Liver (tissue), 9 donors: ENCODE measurements around the gene HTR5A. TPM values are rescaled to one million over a fixed set of nuclear protein-coding genes. Genes with fewer than 3 reads are reported as not detected.

Source experiments
- DNase-seq: peaks from one replicate; pipeline ENCODE4 v3.0.0-alpha.2; 2017; ENCODE audit warnings: low spot score
- H3K27ac ChIP-seq, 2 donors: one replicate each; pipeline ENCODE4 v1.7.0; 2013; ENCODE audit warnings: inconsistent platforms in 2 of 2, low read length in 2 of 2, control low read depth in 1 of 2, low read depth in 1 of 2, mild to moderate bottlenecking in 1 of 2
- H3K27me3 ChIP-seq, 4 donors: one replicate each; pipeline versions ENCODE4 v1.6.1 to v1.7.0; 2013; ENCODE audit warnings: low read length in 3 of 4, inconsistent platforms in 1 of 4, mild to moderate bottlenecking in 1 of 4, moderate library complexity in 1 of 4; ENCODE audit not compliant: control insufficient read depth in 4 of 4, insufficient read depth in 4 of 4
- H3K36me3 ChIP-seq, 4 donors: one replicate each; pipeline versions ENCODE4 v1.6.1 to v1.7.0; 2013; ENCODE audit warnings: low read length in 3 of 4, mild to moderate bottlenecking in 3 of 4, low read depth in 1 of 4, moderate library complexity in 1 of 4; ENCODE audit not compliant: control insufficient read depth in 4 of 4, insufficient read depth in 3 of 4
- H3K4me1 ChIP-seq, 4 donors: one replicate each; pipeline versions ENCODE4 v1.6.1 to v1.7.0; 2013; ENCODE audit warnings: low read length in 3 of 4, mild to moderate bottlenecking in 3 of 4, moderate library complexity in 1 of 4; ENCODE audit not compliant: control insufficient read depth in 4 of 4, insufficient read depth in 4 of 4
- H3K4me3 ChIP-seq, 3 donors: one replicate each; pipeline versions ENCODE4 v1.6.1 to v1.7.0; 2013; ENCODE audit warnings: low read length in 3 of 3, control low read depth in 1 of 3, low read depth in 1 of 3, mild to moderate bottlenecking in 1 of 3
- H3K9ac ChIP-seq, 2 donors: one replicate each; pipeline ENCODE4 v1.7.0; 2013; ENCODE audit warnings: low read length in 2 of 2, mild to moderate bottlenecking in 2 of 2, moderate library complexity in 2 of 2, control low read depth in 1 of 2, low read depth in 1 of 2
- H3K9me3 ChIP-seq, 4 donors: one replicate each; pipeline versions ENCODE4 v1.6.1 to v1.7.0; 2013; ENCODE audit warnings: low read length in 3 of 4; ENCODE audit not compliant: control insufficient read depth in 4 of 4
- ATF3 ChIP-seq: IDR thresholded peaks from 2 replicates; pipeline ENCODE4 v1.6.1; 2016; ENCODE audit warnings: antibody characterized with exemption
- CTCF ChIP-seq: fragments of 150-350 bp; IDR thresholded peaks from 2 replicates; pipeline ENCODE4 v1.5.1; 2017; ENCODE audit warnings: improper control_type of control experiment, low read depth, low read length; ENCODE audit not compliant: missing input control
- FOXA2 ChIP-seq: IDR thresholded peaks from 2 replicates; pipeline ENCODE4 v1.6.1; 2016; ENCODE audit warnings: antibody characterized with exemption
- GABPA ChIP-seq, 2 donors: IDR thresholded peaks in 1 of 2; conservative IDR thresholded peaks in 1 of 2; 2 replicates each; pipeline ENCODE4 v1.6.1; 2016; ENCODE audit warnings: antibody characterized with exemption in 2 of 2, mild to moderate bottlenecking in 1 of 2, moderate library complexity in 1 of 2
- HNF4A ChIP-seq, 2 donors: conservative IDR thresholded peaks; 2 replicates each; pipeline ENCODE4 v1.6.1; 2016; ENCODE audit warnings: antibody characterized with exemption in 2 of 2, mild to moderate bottlenecking in 2 of 2
- HNF4G ChIP-seq: IDR thresholded peaks from 2 replicates; pipeline ENCODE4 v1.6.1; 2016; ENCODE audit warnings: antibody characterized with exemption
- JUND ChIP-seq, 2 donors: IDR thresholded peaks; 2 replicates each; pipeline ENCODE4 v1.6.1; 2016; ENCODE audit warnings: antibody characterized with exemption in 2 of 2
- MAX ChIP-seq: IDR thresholded peaks from 2 replicates; pipeline ENCODE4 v1.6.1; 2016; ENCODE audit warnings: antibody characterized with exemption
- NR2F2 ChIP-seq: IDR thresholded peaks from 2 replicates; pipeline ENCODE4 v1.6.1; 2016; ENCODE audit warnings: antibody characterized with exemption
- RAD21 ChIP-seq, 2 donors: IDR thresholded peaks; 2 replicates each; pipeline ENCODE4 v1.6.1; 2016; ENCODE audit warnings: antibody characterized with exemption in 2 of 2, mild to moderate bottlenecking in 2 of 2
- REST ChIP-seq: IDR thresholded peaks from 2 replicates; pipeline ENCODE4 v1.6.1; 2016; ENCODE audit warnings: antibody characterized with exemption, mild to moderate bottlenecking
- RXRA ChIP-seq, 2 donors: IDR thresholded peaks; 2 replicates each; pipeline ENCODE4 v1.6.1; 2017 to 2018; ENCODE audit warnings: antibody characterized with exemption in 2 of 2, mild to moderate bottlenecking in 1 of 2
- SP1 ChIP-seq: IDR thresholded peaks from 2 replicates; pipeline ENCODE4 v1.6.1; 2018; ENCODE audit warnings: antibody characterized with exemption, mild to moderate bottlenecking
- TAF1 ChIP-seq: conservative IDR thresholded peaks from 2 replicates; pipeline ENCODE4 v1.6.1; 2016; ENCODE audit warnings: antibody characterized with exemption, mild to moderate bottlenecking
- YY1 ChIP-seq: IDR thresholded peaks from 2 replicates; pipeline ENCODE4 v1.6.1; 2016; ENCODE audit warnings: antibody characterized with exemption, mild to moderate bottlenecking
- ZBTB33 ChIP-seq: IDR thresholded peaks from 2 replicates; pipeline ENCODE4 v1.6.1; 2016; ENCODE audit warnings: antibody characterized with exemption
- WGBS: extraction: QIAGEN DNeasy Blood & Tissue Kit; methylation state at CpG from one replicate; pipeline ENCODE4 v1.1.7; 2013; 5-methylcytosine and 5-hydroxymethylcytosine counted together
- polyA plus RNA-seq, 2 donors: library from polyadenylated mRNA; stranded (reverse) in 1 of 2; unstranded in 1 of 2; fragments of 200-250 nt in 1 of 2; fragments of >200 nt in 1 of 2; fragmentation: Nextera tagmentation in 1 of 2; extraction: Ambion mirVana in 1 of 2; gene quantifications; one replicate each; pipeline versions ENCODE4 v1.2.1 to v1.2.3, GENCODE V29; 2013 to 2015
- total RNA-seq, 2 donors: library from RNA; depleted of rRNA; stranded (reverse); fragments of >200 nt; gene quantifications; one replicate each; pipeline ENCODE4 v1.2.3, GENCODE V29; 2014
- donor health status: healthy.
- donor health status: healthy.
- donor health status: healthy.
- donor health status: healthy.
- donor health status: healthy.

HTR5A gene
- total and polyA plus RNA-seq, 4 donors, result not detected

GRCh38 chr7:155084969-155085368, 14.8 kb downstream of the HTR5A start:
- no peak overlapping the region for H3K9ac ChIP-seq
- peaks cover 0 to 2% (median 0%) of the 10 kb centered on the region in 4 donors for H3K27me3 ChIP-seq
- WGBS, result 66% methylated on average over 5 of the region's 5 CpGs
- H3K27ac ChIP-seq, result no peak overlapping the region
- H3K4me3 ChIP-seq, result no peak overlapping the region
- DNase-seq, result no peak
- H3K36me3 ChIP-seq, result no peaks in the 10 kb centered on the region
- TF ChIP-seq GABPA (IDR thresholded peaks at IDR 0.05 in 1 of 2, conservative IDR thresholded peaks at IDR 0.05 in 1 of 2), result no peak
- TF ChIP-seq MAX, result no peak
- no peak for TF ChIP-seq FOXA2
- TF ChIP-seq NR2F2, result no peak
- TF ChIP-seq RXRA (IDR thresholded peaks at IDR 0.05), result no peak
- TF ChIP-seq ZBTB33, result no peak
- no peak for TF ChIP-seq ATF3
- no peak for TF ChIP-seq REST
- TF ChIP-seq HNF4G, result no peak
- H3K4me1 ChIP-seq, result no peaks in the 10 kb centered on the region
- H3K9me3 ChIP-seq, result no peaks in the 10 kb centered on the region

- Histone ChIP-seq H3K4me1 (no peaks in the 10 kb centered on the region), H3K4me3 (no peak overlapping the region), H3K27ac (no peak overlapping the region), H3K36me3 (no peaks in the 10 kb centered on the region), H3K9me3 (no peaks in the 10 kb centered on the region), H3K9ac (no peak overlapping the region), H3K27me3 (peaks cover 0 to 6% (median under 1%) of the 10 kb centered on the region in 4 donors)
- TF ChIP-seq MAX (no peak), YY1 (no peak), CTCF (no peak), NR2F2 (no peak), FOXA2 (no peak), TAF1 (no peak), RXRA (IDR thresholded peaks at IDR 0.05) (no peak), JUND (IDR thresholded peaks at IDR 0.05) (no peak), ATF3 (no peak), HNF4G (no peak), REST (no peak), ZBTB33 (no peak), RAD21 (IDR thresholded peaks at IDR 0.05) (no peak), SP1 (no peak), HNF4A (conservative IDR thresholded peaks at IDR 0.05) (no peak)
- no peak for DNase-seq
- WGBS, result 66% methylated on average over 4 of the region's 4 CpGs
Measured at GRCh38 chr7:155090684-155091083, 20.6 kb downstream of the HTR5A start.
